ENCODE data around the gene SBSN. TPM values are rescaled to one million over a fixed set of nuclear protein-coding genes. Genes with fewer than 3 reads are reported as not detected.

The SBSN gene
- total RNA-seq, 1 experiment from 2014 or later: 0.15 TPM

GRCh38 chr19:35498984-35499527, 29.1 kb downstream of the SBSN start:
- Histone ChIP-seq H3T11ph (ENCODE audit: low read length) (no peak overlapping the region), H3K4me1 (ENCODE audit: insufficient read depth, low read length) (no peaks in the 10 kb centered on the region), H2BK120ac (ENCODE audit: low read depth, low read length, poor library complexity, severe bottlenecking) (no peak overlapping the region), H3K23me2 (ENCODE audit: insufficient read length, low read depth, low read length, poor library complexity, severe bottlenecking) (no peaks in the 10 kb centered on the region), H2BK12ac (ENCODE audit: insufficient read length, low read depth, low read length) (no peak overlapping the region), H2BK20ac (ENCODE audit: low read depth, low read length, poor library complexity, severe bottlenecking) (no peak overlapping the region), H3K18ac (ENCODE audit: insufficient read length, low read depth, low read length) (no peak overlapping the region), H2AK5ac (ENCODE audit: insufficient read length, low read length) (no peak overlapping the region), H3K4ac (ENCODE audit: low read depth, low read length) (no peak overlapping the region), H3K14ac (ENCODE audit: insufficient read depth, low read length) (no peak overlapping the region), H3K79me2 (ENCODE audit: insufficient read depth, low read length) (no peaks in the 10 kb centered on the region), H3K56ac (ENCODE audit: insufficient read length, low read depth, low read length) (no peak overlapping the region), H3K4me2 (ENCODE audit: insufficient read depth, insufficient read length, low read length) (no peak overlapping the region), H3K79me1 (ENCODE audit: insufficient read depth, low read depth, low read length, poor library complexity, severe bottlenecking) (no peaks in the 10 kb centered on the region), H4K91ac (ENCODE audit: insufficient read length, low read depth, low read length) (no peak overlapping the region), H2BK5ac (ENCODE audit: insufficient read length, low read length) (no peak overlapping the region), H4K5ac (ENCODE audit: insufficient read length, low read depth, low read length) (no peak overlapping the region), H3K27me3 (ENCODE audit: insufficient read depth, low read length) (no peaks in the 10 kb centered on the region), H2BK15ac (ENCODE audit: low read depth, low read length) (no peak overlapping the region), H3K27ac (ENCODE audit: insufficient read length, low read depth, low read length) (no peak overlapping the region), H3K9ac (ENCODE audit: extremely low read depth, insufficient read length, low read length) (no peak overlapping the region), H3K9me3 (ENCODE audit: control insufficient read depth, low read depth, low read length) (no peaks in the 10 kb centered on the region), H2AFZ (ENCODE audit: low read length) (no peak overlapping the region), H3K23ac (ENCODE audit: insufficient read length, low read depth, low read length) (no peak overlapping the region), H4K8ac (replicated peaks; ENCODE audit: insufficient read length, low read depth, low read length) (no peak overlapping the region), H4K20me1 (ENCODE audit: control insufficient read depth, insufficient read depth, insufficient read length) (no peaks in the 10 kb centered on the region)
- no CpG with 5 or more reads among the region's 9 CpGs for WGBS (ENCODE audit: extremely low coverage, insufficient read length, low lambda C conversion rate)
- Mint-ChIP-seq H3K27me3 (ENCODE audit: low read depth) (no peaks in the 10 kb centered on the region), H3K27ac (peak overlapping the region; percentile 52 to 83 (median 66); a peak in 5 of 7 replicates), H3K4me1 (peaks cover 16 to 22% of the 10 kb centered on the region in 2 experiments), H3K36me3 (ENCODE audit: insufficient read depth in 1 of 3, low read depth in 3 of 3) (peaks cover 41 to 74% (median 70%) of the 10 kb centered on the region in 3 experiments; a peak in 6 of 7 replicates), H3K9me3 (no peaks in the 10 kb centered on the region), H3K4me3 (0 out of 5 replicates have a peak overlapping the region, but pooled peaks of 1 of the 2 experiments have one; percentile 7)
- TF ChIP-seq, protein P1, sequence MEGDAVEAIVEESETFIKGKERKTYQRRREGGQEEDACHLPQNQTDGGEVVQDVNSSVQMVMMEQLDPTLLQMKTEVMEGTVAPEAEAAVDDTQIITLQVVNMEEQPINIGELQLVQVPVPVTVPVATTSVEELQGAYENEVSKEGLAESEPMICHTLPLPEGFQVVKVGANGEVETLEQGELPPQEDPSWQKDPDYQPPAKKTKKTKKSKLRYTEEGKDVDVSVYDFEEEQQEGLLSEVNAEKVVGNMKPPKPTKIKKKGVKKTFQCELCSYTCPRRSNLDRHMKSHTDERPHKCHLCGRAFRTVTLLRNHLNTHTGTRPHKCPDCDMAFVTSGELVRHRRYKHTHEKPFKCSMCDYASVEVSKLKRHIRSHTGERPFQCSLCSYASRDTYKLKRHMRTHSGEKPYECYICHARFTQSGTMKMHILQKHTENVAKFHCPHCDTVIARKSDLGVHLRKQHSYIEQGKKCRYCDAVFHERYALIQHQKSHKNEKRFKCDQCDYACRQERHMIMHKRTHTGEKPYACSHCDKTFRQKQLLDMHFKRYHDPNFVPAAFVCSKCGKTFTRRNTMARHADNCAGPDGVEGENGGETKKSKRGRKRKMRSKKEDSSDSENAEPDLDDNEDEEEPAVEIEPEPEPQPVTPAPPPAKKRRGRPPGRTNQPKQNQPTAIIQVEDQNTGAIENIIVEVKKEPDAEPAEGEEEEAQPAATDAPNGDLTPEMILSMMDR (conservative IDR thresholded peaks at IDR 0.05): no peak
- no peak for DNase-seq
